HG03159 (cell line): ENCODE results near the gene S100A6.

Source experiments
- ATAC-seq: cut with Tn5 transposase; IDR thresholded peaks from one replicate; pipeline ENCODE4 v1.9.1; 2021; ENCODE audit warnings: mild to moderate bottlenecking, moderate library complexity; ENCODE audit not compliant: unreplicated experiment

Gene S100A6

GRCh38 chr1:153546796-153547559 is 11.2 kb upstream of the S100A6 start:
- no peak for ATAC-seq

GRCh38 chr1:153546371-153546770 is 10.6 kb upstream of the S100A6 start:
- ATAC-seq = no peak

- ATAC-seq = peak; percentile 50
These were observed 9.6 kb upstream of the S100A6 start, which contains the start of gene S100A4 for GRCh38 chr1:153545067-153546055. Gene S100A4, minus strand, starts transcription at chr1:153545806. Its CDS starts 1,012 bp downstream, at chr1:153544794.

- no peak for ATAC-seq
These were observed 8.8 kb upstream of the S100A6 start for GRCh38 chr1:153544453-153545066.

- no peak for ATAC-seq
These were observed 7.9 kb upstream of the S100A6 start for GRCh38 chr1:153543736-153544135.

- no peak for ATAC-seq
These were observed 7.3 kb upstream of the S100A6 start for GRCh38 chr1:153542956-153543711.

- ATAC-seq = no peak
These were observed 6.1 kb upstream of the S100A6 start for GRCh38 chr1:153541641-153542590.

GRCh38 chr1:153540394-153541361 is 4.9 kb upstream of the S100A6 start, which contains the start of gene S100A5:
Gene S100A5, minus strand, starts transcription at chr1:153540934. Its CDS starts 743 bp downstream, at chr1:153540191.
- no peak for ATAC-seq

GRCh38 chr1:153539395-153540093 is 3.8 kb upstream of the S100A6 start:
- no peak for ATAC-seq

GRCh38 chr1:153538315-153538821 is 2.6 kb upstream of the S100A6 start:
- ATAC-seq = no peak

- no peak for ATAC-seq
These were observed 1.6 kb upstream of the S100A6 start for GRCh38 chr1:153537376-153537730.

- no peak for ATAC-seq
These were observed 1.0 kb upstream of the S100A6 start for GRCh38 chr1:153536671-153537375.

GRCh38 chr1:153536012-153536670 is 350 bp upstream of the S100A6 start:
- ATAC-seq = no peak

- no peak for ATAC-seq
These were observed 908 bp downstream of the S100A6 start for GRCh38 chr1:153534925-153535241.

- ATAC-seq = no peak
These were observed 1.4 kb downstream of the S100A6 start for GRCh38 chr1:153534226-153534924.

GRCh38 chr1:153533689-153534201 is 2.0 kb downstream of the S100A6 start:
- ATAC-seq = no peak
